Measurements from ENCODE around the gene BNIP1. TPM values are rescaled to one million over a fixed set of nuclear protein-coding genes. Genes with fewer than 3 reads are reported as not detected.

BNIP1 gene
- total and polyA plus RNA-seq, 10 donors: 6.0 to 14.2 (median 10.5) TPM

GRCh38 chr5:173163219-173163618, 18.9 kb downstream of the BNIP1 start:
- Histone ChIP-seq H3K27ac (peak overlapping the region in 4 of 8 donors; percentile 47 to 60 (median 54)), H3K4me3 (no peak overlapping the region), H3K27me3 (replicated peaks in 1 of 7) (no peaks in the 10 kb centered on the region), H3K4me1 (peaks cover 0 to 4% (median 0%) of the 10 kb centered on the region in 6 donors), H3K9me3 (no peaks in the 10 kb centered on the region), H3K36me3 (peaks cover 0 to 74% (median 58%) of the 10 kb centered on the region in 6 donors)
- WGBS, 5 donors: 69 to 92% (median 85%) methylated on average over 3 to 7 of the region's 7 CpGs
- TF ChIP-seq POLR2AphosphoS5 (IDR thresholded peaks at IDR 0.05): peak in 2 of 3 donors; percentile 20 to 40
- TF ChIP-seq CTCF (IDR thresholded peaks at IDR 0.05 in 8 of 11, conservative IDR thresholded peaks at IDR 0.05 in 3 of 11): no peak
- TF ChIP-seq POLR2A (IDR thresholded peaks at IDR 0.05): no peak
- intact Hi-C loops (cut with DNase I; ENCODE audit: low total_unique reads): no loop called here
- no peak for DNase-seq

- Histone ChIP-seq H3K36me3 (peaks cover 0 to 52% (median 37%) of the 10 kb centered on the region in 6 donors), H3K4me3 (no peak overlapping the region), H3K27ac (peak overlapping the region in 5 of 8 donors; percentile 2 to 60 (median 49)), H3K27me3 (replicated peaks in 1 of 7) (no peaks in the 10 kb centered on the region), H3K4me1 (peaks cover 0 to 4% (median 0%) of the 10 kb centered on the region in 6 donors), H3K9me3 (no peaks in the 10 kb centered on the region)
- DNase-seq: no peak
- intact Hi-C loops (cut with DNase I; ENCODE audit: low total_unique reads): no loop called here
- WGBS, 5 donors: 67 to 93% (median 81%) methylated on average over 2 of the region's 2 CpGs
- TF ChIP-seq CTCF (IDR thresholded peaks at IDR 0.05 in 8 of 11, conservative IDR thresholded peaks at IDR 0.05 in 3 of 11) (no peak), POLR2A (IDR thresholded peaks at IDR 0.05) (no peak), POLR2AphosphoS5 (IDR thresholded peaks at IDR 0.05) (peak in 1 of 3 donors; percentile 11)
These were observed 21.1 kb downstream of the BNIP1 start for GRCh38 chr5:173165177-173166016.

GRCh38 chr5:173172166-173172565, 27.8 kb downstream of the BNIP1 start:
- Histone ChIP-seq H3K27me3 (replicated peaks in 1 of 7) (no peaks in the 10 kb centered on the region), H3K4me1 (no peaks in the 10 kb centered on the region), H3K27ac (no peak overlapping the region), H3K4me3 (no peak overlapping the region), H3K9me3 (peaks cover 0 to 7% (median 0%) of the 10 kb centered on the region in 8 donors), H3K36me3 (no peaks in the 10 kb centered on the region)
- 79 to 95% (median 88%) methylated on average over 8 of the region's 8 CpGs for WGBS, 5 donors
- no peak for TF ChIP-seq POLR2A (IDR thresholded peaks at IDR 0.05)
- TF ChIP-seq POLR2AphosphoS5 (IDR thresholded peaks at IDR 0.05): no peak
- no peak for TF ChIP-seq CTCF (IDR thresholded peaks at IDR 0.05 in 8 of 11, conservative IDR thresholded peaks at IDR 0.05 in 3 of 11)
- DNase-seq: no peak
- intact Hi-C loops (cut with DNase I; ENCODE audit: low total_unique reads): no loop called here

- H3K36me3 ChIP-seq: no peaks in the 10 kb centered on the region
- intact Hi-C loops (cut with DNase I; ENCODE audit: low total_unique reads): no loop called here
- TF ChIP-seq CTCF (IDR thresholded peaks at IDR 0.05 in 8 of 11, conservative IDR thresholded peaks at IDR 0.05 in 3 of 11) (no peak), POLR2AphosphoS5 (IDR thresholded peaks at IDR 0.05) (no peak), POLR2A (IDR thresholded peaks at IDR 0.05) (no peak)
- no peaks in the 10 kb centered on the region for H3K4me1 ChIP-seq
- WGBS, 5 donors: 58 to 80% (median 69%) methylated on average over 4 of the region's 4 CpGs
- peaks cover 0 to 16% (median 6%) of the 10 kb centered on the region in 8 donors for H3K9me3 ChIP-seq
- DNase-seq: no peak
- H3K4me3 ChIP-seq: no peak overlapping the region
- no peaks in the 10 kb centered on the region for H3K27me3 ChIP-seq (replicated peaks in 1 of 7)
- no peak overlapping the region for H3K27ac ChIP-seq
These were observed 31.2 kb downstream of the BNIP1 start for GRCh38 chr5:173175523-173175922.
